GM06990 (cell line): ENCODE results near the gene APBB3.
"Not testable (repeated sequence)": the region's sequence is repeated elsewhere in the genome, so short reads cannot be mapped to it uniquely, and the experiment has no call there.

Experiments used
- DNase-seq: peaks from one replicate; pipeline ENCODE4 v3.0.0-alpha.2; 2011; ENCODE audit not compliant: insufficient read length; ENCODE audit errors: extremely low read depth
- H3K27me3 ChIP-seq: replicated peaks from 2 replicates; pipeline ENCODE4 v1.6.0; 2011; ENCODE audit warnings: low read length; ENCODE audit not compliant: control insufficient read depth, insufficient read depth
- H3K36me3 ChIP-seq: 2 replicates; pipeline ENCODE4 v1.5.1; 2011; ENCODE audit warnings: low read length; ENCODE audit not compliant: control insufficient read depth, insufficient read depth
- H3K4me3 ChIP-seq: replicated peaks from 2 replicates; pipeline ENCODE4 v1.5.1; 2011; ENCODE audit warnings: low read depth, mild to moderate bottlenecking, control low read depth, low read length
- CTCF ChIP-seq: IDR thresholded peaks from 2 replicates; pipeline ENCODE4 v1.5.1; 2011; ENCODE audit warnings: low read length, control low read depth, mild to moderate bottlenecking, inconsistent platforms; ENCODE audit not compliant: insufficient read depth, poor library complexity, severe bottlenecking

Gene APBB3

GRCh38 chr5:140588311-140589070, 24.1 kb upstream of the APBB3 start:
- DNase-seq: no peak
- Histone ChIP-seq H3K36me3 (no peaks in the 10 kb centered on the region), H3K27me3 (no peaks in the 10 kb centered on the region), H3K4me3 (no peak overlapping the region)
- no peak for TF ChIP-seq CTCF

- TF ChIP-seq CTCF: no peak
- Histone ChIP-seq H3K4me3 (no peak overlapping the region), H3K27me3 (no peaks in the 10 kb centered on the region), H3K36me3 (no peaks in the 10 kb centered on the region)
- no peak for DNase-seq
Observed at GRCh38 chr5:140587495-140587894, 23.1 kb upstream of the APBB3 start.

DNA sequence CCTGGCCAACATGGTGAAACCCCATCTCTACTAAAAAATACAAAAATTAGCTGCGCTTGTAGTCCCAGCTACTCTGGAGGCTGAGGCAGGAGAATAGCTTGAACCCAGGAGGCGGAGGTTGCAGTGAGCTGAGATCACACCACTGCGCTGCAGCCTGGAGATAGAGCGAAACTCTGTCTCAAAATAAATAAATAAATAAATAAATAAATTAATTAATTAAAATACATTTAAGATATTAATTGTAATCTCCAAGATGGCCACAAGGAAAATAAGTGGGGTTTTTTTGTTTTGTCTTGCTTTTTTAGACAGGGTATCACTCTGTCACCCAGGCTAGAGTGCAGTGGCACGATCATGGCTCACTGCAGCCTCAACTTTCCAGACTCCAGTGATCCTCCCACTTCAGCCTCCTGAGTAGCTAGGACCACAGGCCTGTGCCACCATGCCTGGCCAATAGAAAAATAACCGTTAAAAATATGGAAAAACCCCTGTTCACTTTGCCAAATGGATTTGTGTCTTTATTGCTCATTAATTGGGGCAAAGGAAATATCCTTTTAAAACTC, 14.9 kb upstream of the APBB3 start:
- not testable (repeated sequence) for H3K36me3 ChIP-seq, H3K27me3 ChIP-seq, DNase-seq, H3K4me3 ChIP-seq

DNA sequence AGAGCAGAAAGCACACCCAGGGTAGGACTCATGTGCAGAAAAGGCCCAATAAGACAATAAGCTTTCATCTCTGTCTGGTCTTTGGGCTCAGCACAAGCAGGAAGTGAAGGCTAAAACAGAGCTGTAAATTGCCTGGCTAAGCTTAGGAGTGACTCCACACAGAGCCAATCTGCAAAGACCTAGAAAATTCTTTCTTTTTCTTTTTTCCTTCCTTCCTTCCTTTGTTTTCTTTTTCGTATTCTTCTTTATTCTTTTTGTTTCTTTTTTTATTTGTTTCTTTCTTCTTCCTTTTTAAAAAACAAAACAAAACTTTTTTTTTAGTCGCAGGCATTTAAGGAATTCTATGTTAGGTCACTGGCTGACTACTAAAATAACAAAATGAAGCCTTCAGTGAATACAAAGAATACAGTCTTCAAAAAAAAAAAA, 12.4 kb upstream of the APBB3 start:
- H3K27me3 ChIP-seq: no peaks in the 10 kb centered on the region
- no peaks in the 10 kb centered on the region; the same call in 1 of the 2 replicates for H3K36me3 ChIP-seq
- H3K4me3 ChIP-seq: no peak overlapping the region
- DNase-seq: no peak
- TF ChIP-seq CTCF: no peak

DNA sequence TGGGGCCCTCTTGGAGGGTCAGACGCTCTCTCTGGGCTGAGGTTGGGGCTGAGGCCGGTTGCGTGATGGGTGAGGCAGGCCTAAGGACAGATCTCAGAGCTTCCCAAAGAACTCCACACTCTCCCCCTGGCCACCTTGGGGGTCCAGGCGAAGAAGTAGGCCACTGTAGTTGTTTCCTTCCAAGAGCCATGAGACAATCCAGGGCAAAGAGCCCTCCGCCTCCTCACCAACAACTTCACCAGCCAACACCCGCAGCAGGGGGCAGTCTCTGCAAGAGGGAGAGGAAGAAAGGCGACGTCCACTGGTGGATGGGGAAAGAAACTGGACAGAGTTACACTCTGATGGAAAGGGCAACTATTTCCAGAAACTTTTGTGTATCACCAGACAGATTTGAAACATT, 10.9 kb upstream of the APBB3 start:
- Histone ChIP-seq H3K36me3 (no peaks in the 10 kb centered on the region; the same call in 1 of the 2 replicates), H3K27me3 (no peaks in the 10 kb centered on the region), H3K4me3 (no peak overlapping the region)
- peak; percentile 14 for TF ChIP-seq CTCF
- no peak for DNase-seq

- H3K4me3 ChIP-seq: no peak overlapping the region
- H3K36me3 ChIP-seq: no peaks in the 10 kb centered on the region; the same call in 1 of the 2 replicates
- no peak for TF ChIP-seq CTCF
- H3K27me3 ChIP-seq: no peaks in the 10 kb centered on the region
- no peak for DNase-seq
Observed at GRCh38 chr5:140574165-140574564, 9.8 kb upstream of the APBB3 start.
